HCT116 (cell line): ENCODE data around the gene TEX54. TPM values are rescaled to one million over a fixed set of nuclear protein-coding genes. Genes with fewer than 3 reads are reported as not detected.

Experiments used
- ATAC-seq: fragments of 200-7000 bp; cut with Tn5 transposase; 2 replicates; pipeline ENCODE4 v1.9.1; 2020; ENCODE audit warnings: mild to moderate bottlenecking, moderate library complexity
- BruUV-seq: library from RNA; stranded (reverse); fragments of 400-500 nt; replicated peaks from 2 replicates; lab custom pipeline; 2021; lab: Mats Ljungman, UMichigan
- CTCF ChIA-PET: fragments of 300-600 bp; sonication (Branson Sonifier 250); formaldehyde crosslinking; loops from one replicate; lab custom pipeline; 2021; ENCODE audit warnings: antibody characterized with exemption; lab: Charles Lee
- POLR2A ChIA-PET: fragments of 300-600, 350-600 bp; sonication (Branson Sonifier 250); formaldehyde crosslinking; loops from one replicate; lab custom pipeline; 2021; ENCODE audit warnings: antibody characterized with exemption; lab: Charles Lee
- RAD21 ChIA-PET, 2 experiments: fragments of 300-600 bp; sonication (Branson Sonifier 250); formaldehyde crosslinking; loops; one replicate each; lab custom pipeline; 2023; ENCODE audit warnings: low total read pairs in 2 of 2; ENCODE audit not compliant: uncharacterized antibody in 2 of 2, unreplicated experiment in 2 of 2, low non-redundant PET in 1 of 2; lab: Charles Lee
- DNase-seq: peaks from one replicate; pipeline ENCODE4 v3.0.0-alpha.2; 2010; ENCODE audit warnings: low read depth, low spot score
- H2AFZ ChIP-seq: fragments of 200-600 bp; shearing (Covaris generic), sonication (generic); 2 replicates; pipeline ENCODE4 v1.6.1; 2017; ENCODE audit warnings: low read depth, mixed run types, mixed read lengths, antibody characterized with exemption, low read length; ENCODE audit not compliant: poor library complexity, severe bottlenecking
- H3K27ac ChIP-seq: 2 replicates; pipeline ENCODE4 v1.5.1; 2012; ENCODE audit warnings: low read depth, low read length
- H3K27me3 ChIP-seq: fragments of 200-600 bp; sonication (generic); 2 replicates; pipeline ENCODE4 v1.6.1; 2016; ENCODE audit warnings: mixed run types, low read length, mixed read lengths; ENCODE audit not compliant: insufficient read depth
- H3K36me3 ChIP-seq, 2 experiments: fragments of 200-500 bp in 1 of 2; fragments of 200-600 bp in 1 of 2; sonication (Bioruptor generic) in 1 of 2; sonication (generic) in 1 of 2; 2 replicates each; pipeline versions ENCODE4 v1.5.1 to v1.6.1; 2014 to 2016; ENCODE audit warnings: low read length in 2 of 2, inconsistent platforms in 1 of 2, mixed read lengths in 1 of 2, mixed run types in 1 of 2; ENCODE audit not compliant: insufficient read depth in 2 of 2, control insufficient read depth in 1 of 2
- H3K4me1 ChIP-seq, 2 experiments: fragments of 200-600 bp in 1 of 2; sonication (generic) in 1 of 2; 2 replicates each; pipeline versions ENCODE4 v1.5.1 to v1.6.1; 2012 to 2017; ENCODE audit warnings: low read length in 2 of 2, inconsistent platforms in 1 of 2, mild to moderate bottlenecking in 1 of 2, mixed read lengths in 1 of 2, mixed run types in 1 of 2, moderate library complexity in 1 of 2; ENCODE audit not compliant: insufficient read depth in 2 of 2, control insufficient read depth in 1 of 2
- H3K4me2 ChIP-seq: fragments of 200-600 bp; sonication (generic); 2 replicates; pipeline ENCODE4 v1.6.1; 2017; ENCODE audit warnings: mixed run types, low read length, mixed read lengths
- H3K4me3 ChIP-seq, 2 experiments: fragments of 200-600 bp in 1 of 2; sonication (generic) in 1 of 2; replicated peaks in 1 of 2; 2 replicates each; pipeline ENCODE4 v1.5.1; 2011 to 2016; ENCODE audit warnings: low read length in 2 of 2, control low read depth in 1 of 2, low read depth in 1 of 2, mild to moderate bottlenecking in 1 of 2, mixed read lengths in 1 of 2, mixed run types in 1 of 2
- H3K79me2 ChIP-seq: fragments of 200-600 bp; sonication (generic); 2 replicates; pipeline ENCODE4 v1.6.1; 2017; ENCODE audit warnings: mild to moderate bottlenecking, mixed run types, low read length, moderate library complexity, mixed read lengths; ENCODE audit not compliant: insufficient read depth
- H3K9ac ChIP-seq: fragments of 200-600 bp; sonication (generic); 2 replicates; pipeline ENCODE4 v1.6.1; 2016; ENCODE audit warnings: low read length, mixed read lengths
- H3K9me2 ChIP-seq: fragments of 200-600 bp; sonication (generic), shearing (Covaris generic); 2 replicates; pipeline ENCODE4 v1.6.1; 2017; ENCODE audit warnings: mixed run types, mild to moderate bottlenecking, moderate library complexity; ENCODE audit not compliant: insufficient read depth
- H3K9me3 ChIP-seq, 2 experiments: fragments of 200-500 bp in 1 of 2; fragments of 200-600 bp in 1 of 2; sonication (Bioruptor generic) in 1 of 2; sonication (generic) in 1 of 2; 2 replicates each; pipeline ENCODE4 v1.6.1; 2014 to 2017; ENCODE audit warnings: low read length in 2 of 2, mixed read lengths in 2 of 2, inconsistent platforms in 1 of 2, low read depth in 1 of 2, mild to moderate bottlenecking in 1 of 2, mixed run types in 1 of 2, moderate library complexity in 1 of 2; ENCODE audit not compliant: control insufficient read depth in 1 of 2, insufficient read depth in 1 of 2
- H4K20me1 ChIP-seq: fragments of 200-600 bp; sonication (generic), shearing (Covaris generic); 2 replicates; pipeline ENCODE4 v1.6.1; 2017; ENCODE audit warnings: mixed run types, mild to moderate bottlenecking, moderate library complexity; ENCODE audit not compliant: insufficient read depth
- ELF1 ChIP-seq: IDR thresholded peaks from 2 replicates; pipeline ENCODE4 v1.6.1; 2012; ENCODE audit warnings: low read depth, borderline replicate concordance
- EZH2 ChIP-seq: fragments of 200-600 bp; sonication (generic); IDR thresholded peaks from 2 replicates; pipeline ENCODE4 v1.6.1; 2017; ENCODE audit warnings: antibody characterized with exemption, mixed run types
- FOSL1 ChIP-seq: IDR thresholded peaks from 2 replicates; pipeline ENCODE4 v1.6.1; 2012; ENCODE audit warnings: low read depth
- POLR2AphosphoS5 ChIP-seq: IDR thresholded peaks from 2 replicates; pipeline ENCODE4 v1.6.1; 2011; ENCODE audit warnings: mild to moderate bottlenecking, low read depth, low read length, moderate library complexity
- RAD21 ChIP-seq: IDR thresholded peaks from 2 replicates; pipeline ENCODE4 v1.6.1; 2012; ENCODE audit warnings: low read depth, mild to moderate bottlenecking
- YY1 ChIP-seq: IDR thresholded peaks from 2 replicates; pipeline ENCODE4 v1.6.1; 2011; ENCODE audit warnings: low read length, low read depth, moderate library complexity, mild to moderate bottlenecking; ENCODE audit not compliant: insufficient replicate concordance; ENCODE audit errors: extremely low read depth
- intact Hi-C: fragments of 100-400 bp; cut with micrococcal nuclease; formaldehyde crosslinking; loops from 2 replicates; pipeline ENCODE4 v1.10.0; 2022
- total RNA-seq: library from RNA; stranded (reverse); gene quantifications from one replicate; pipeline ENCODE4 v1.2.1, GENCODE V29; 2021; ENCODE audit not compliant: unreplicated experiment
- TF ChIP-seq, protein P1 (sequence below): IDR thresholded peaks from 2 replicates; pipeline ENCODE4 v1.6.1; 2012
- TF ChIP-seq, protein P2 (sequence below): IDR thresholded peaks from 2 replicates; pipeline ENCODE4 v1.6.1; 2012; ENCODE audit warnings: low read depth

Gene TEX54
- total RNA-seq, 1 experiment from 2014 or later, result not detected

- H3K4me1 ChIP-seq, result peaks cover 37 to 55% of the 10 kb centered on the region in 2 experiments
- ChIA-PET RAD21 (interaction anchor here in 1 of 2 experiments (0.6 kb wide), 1 partner anchor 42 kb away, joined by 4 read pairs; no protein-coding TSS in a partner anchor), POLR2A (interaction anchor here (3.6 to 9.9 kb wide), 3 partner anchors 14 to 18 kb away, joined by 18 to 343 read pairs (median 30); partner anchors contain the start of gene WDR74), CTCF (interaction anchor here (1.0 kb wide), 1 partner anchor 72 kb away, joined by 6 read pairs; no protein-coding TSS in a partner anchor)
- no peak for TF ChIP-seq YY1
- TF ChIP-seq FOSL1, result no peak
- TF ChIP-seq ELF1, result no peak
- no peak for TF ChIP-seq RAD21
- TF ChIP-seq, protein P1, sequence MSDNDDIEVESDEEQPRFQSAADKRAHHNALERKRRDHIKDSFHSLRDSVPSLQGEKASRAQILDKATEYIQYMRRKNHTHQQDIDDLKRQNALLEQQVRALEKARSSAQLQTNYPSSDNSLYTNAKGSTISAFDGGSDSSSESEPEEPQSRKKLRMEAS, result no peak
- TF ChIP-seq, protein P2, sequence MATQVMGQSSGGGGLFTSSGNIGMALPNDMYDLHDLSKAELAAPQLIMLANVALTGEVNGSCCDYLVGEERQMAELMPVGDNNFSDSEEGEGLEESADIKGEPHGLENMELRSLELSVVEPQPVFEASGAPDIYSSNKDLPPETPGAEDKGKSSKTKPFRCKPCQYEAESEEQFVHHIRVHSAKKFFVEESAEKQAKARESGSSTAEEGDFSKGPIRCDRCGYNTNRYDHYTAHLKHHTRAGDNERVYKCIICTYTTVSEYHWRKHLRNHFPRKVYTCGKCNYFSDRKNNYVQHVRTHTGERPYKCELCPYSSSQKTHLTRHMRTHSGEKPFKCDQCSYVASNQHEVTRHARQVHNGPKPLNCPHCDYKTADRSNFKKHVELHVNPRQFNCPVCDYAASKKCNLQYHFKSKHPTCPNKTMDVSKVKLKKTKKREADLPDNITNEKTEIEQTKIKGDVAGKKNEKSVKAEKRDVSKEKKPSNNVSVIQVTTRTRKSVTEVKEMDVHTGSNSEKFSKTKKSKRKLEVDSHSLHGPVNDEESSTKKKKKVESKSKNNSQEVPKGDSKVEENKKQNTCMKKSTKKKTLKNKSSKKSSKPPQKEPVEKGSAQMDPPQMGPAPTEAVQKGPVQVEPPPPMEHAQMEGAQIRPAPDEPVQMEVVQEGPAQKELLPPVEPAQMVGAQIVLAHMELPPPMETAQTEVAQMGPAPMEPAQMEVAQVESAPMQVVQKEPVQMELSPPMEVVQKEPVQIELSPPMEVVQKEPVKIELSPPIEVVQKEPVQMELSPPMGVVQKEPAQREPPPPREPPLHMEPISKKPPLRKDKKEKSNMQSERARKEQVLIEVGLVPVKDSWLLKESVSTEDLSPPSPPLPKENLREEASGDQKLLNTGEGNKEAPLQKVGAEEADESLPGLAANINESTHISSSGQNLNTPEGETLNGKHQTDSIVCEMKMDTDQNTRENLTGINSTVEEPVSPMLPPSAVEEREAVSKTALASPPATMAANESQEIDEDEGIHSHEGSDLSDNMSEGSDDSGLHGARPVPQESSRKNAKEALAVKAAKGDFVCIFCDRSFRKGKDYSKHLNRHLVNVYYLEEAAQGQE, result no peak
- no peak for TF ChIP-seq EZH2
- TF ChIP-seq POLR2AphosphoS5, result no peak
- no peaks in the 10 kb centered on the region for H3K9me3 ChIP-seq
- intact Hi-C loops, result no loop called here
- DNase-seq (no peak), ATAC-seq (no peak)
- H3K4me2 ChIP-seq, result peak overlapping the region; percentile 92
- peaks cover 96% of the 10 kb centered on the region for H3K79me2 ChIP-seq
- no peak overlapping the region for H2AFZ ChIP-seq
- H3K4me3 ChIP-seq, result peak overlapping the region; percentile 74 to 83; a peak in 3 of 4 replicates
- no peaks in the 10 kb centered on the region for H3K27me3 ChIP-seq
- H4K20me1 ChIP-seq, result peaks cover 19% of the 10 kb centered on the region
- H3K9me2 ChIP-seq, result no peaks in the 10 kb centered on the region
- peak overlapping the region; percentile 94 for H3K9ac ChIP-seq
- no TSS peak for BruUV-seq
- H3K36me3 ChIP-seq, result peaks cover 19 to 31% of the 10 kb centered on the region in 2 experiments
- peak overlapping the region; percentile 85; the same call in 1 of the 2 replicates for H3K27ac ChIP-seq
Measured at GRCh38 chr11:62858201-62858600, 25.6 kb upstream of the TEX54 start.
